HL-60 (cell line): ENCODE data around the gene XNDC1N.

Source experiments
- DNase-seq, 2 experiments: peaks; one replicate each; pipeline ENCODE4 v3.0.0-alpha.2; 2010 to 2020; ENCODE audit warnings: low read depth in 1 of 2, low spot score in 1 of 2
- H3K27ac ChIP-seq: fragments of 250-450 bp; sonication (Bioruptor Pico); replicated peaks from 2 replicates; pipeline ENCODE4 v1.5.1; 2020; ENCODE audit warnings: mild to moderate bottlenecking, moderate library complexity
- H3K27me3 ChIP-seq: fragments of 250-450 bp; sonication (Bioruptor Pico); 2 replicates; pipeline ENCODE4 v1.5.1; 2021; ENCODE audit warnings: mild to moderate bottlenecking, moderate library complexity; ENCODE audit not compliant: insufficient read depth, poor library complexity, severe bottlenecking
- H3K4me3 ChIP-seq: replicated peaks from 2 replicates; pipeline ENCODE4 v1.5.1; 2011; ENCODE audit warnings: mild to moderate bottlenecking, control low read depth, low read length; ENCODE audit not compliant: insufficient read depth
- GABPA ChIP-seq: IDR thresholded peaks from 2 replicates; pipeline ENCODE4 v1.6.1; 2012; ENCODE audit warnings: low read depth
- POLR2AphosphoS5 ChIP-seq: IDR thresholded peaks from 2 replicates; pipeline ENCODE4 v1.6.1; 2012; ENCODE audit warnings: low read depth
- SPI1 ChIP-seq: IDR thresholded peaks from 2 replicates; pipeline ENCODE4 v1.6.1; 2012; ENCODE audit warnings: low read depth, mild to moderate bottlenecking, borderline replicate concordance
- TF ChIP-seq, protein P1 (sequence below): IDR thresholded peaks from one replicate; pipeline ENCODE4 v1.5.1; 2011; ENCODE audit warnings: low read length, control low read depth, inconsistent platforms; ENCODE audit not compliant: insufficient read depth
- TF ChIP-seq, protein P2 (sequence below): IDR thresholded peaks from 2 replicates; pipeline ENCODE4 v1.6.1; 2012; ENCODE audit warnings: low read depth; ENCODE audit not compliant: insufficient replicate concordance

Gene XNDC1N

DNA sequence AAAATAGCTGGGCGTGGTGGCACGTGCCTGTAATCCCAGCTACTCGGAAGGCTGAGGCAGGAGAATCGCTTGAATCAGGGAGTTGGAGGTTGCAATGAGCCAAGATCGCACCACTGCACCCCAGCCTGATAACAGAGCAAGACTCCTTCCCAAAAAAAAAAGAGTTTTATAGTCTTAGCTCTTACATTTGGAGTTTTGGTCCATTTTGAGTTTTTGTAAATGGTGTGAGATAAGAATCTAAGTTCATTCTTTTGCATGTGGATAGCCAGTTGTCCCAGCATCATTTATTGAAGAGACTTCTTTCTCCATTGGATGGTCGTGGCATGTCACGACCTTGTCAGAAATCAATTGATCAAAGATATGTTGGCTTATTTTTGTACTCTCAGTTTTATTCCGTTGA, 35.1 kb upstream of the XNDC1N start:
- Histone ChIP-seq H3K27me3 (no peaks in the 10 kb centered on the region), H3K27ac (peak overlapping the region; percentile 73), H3K4me3 (no peak overlapping the region)
- TF ChIP-seq, protein P1, sequence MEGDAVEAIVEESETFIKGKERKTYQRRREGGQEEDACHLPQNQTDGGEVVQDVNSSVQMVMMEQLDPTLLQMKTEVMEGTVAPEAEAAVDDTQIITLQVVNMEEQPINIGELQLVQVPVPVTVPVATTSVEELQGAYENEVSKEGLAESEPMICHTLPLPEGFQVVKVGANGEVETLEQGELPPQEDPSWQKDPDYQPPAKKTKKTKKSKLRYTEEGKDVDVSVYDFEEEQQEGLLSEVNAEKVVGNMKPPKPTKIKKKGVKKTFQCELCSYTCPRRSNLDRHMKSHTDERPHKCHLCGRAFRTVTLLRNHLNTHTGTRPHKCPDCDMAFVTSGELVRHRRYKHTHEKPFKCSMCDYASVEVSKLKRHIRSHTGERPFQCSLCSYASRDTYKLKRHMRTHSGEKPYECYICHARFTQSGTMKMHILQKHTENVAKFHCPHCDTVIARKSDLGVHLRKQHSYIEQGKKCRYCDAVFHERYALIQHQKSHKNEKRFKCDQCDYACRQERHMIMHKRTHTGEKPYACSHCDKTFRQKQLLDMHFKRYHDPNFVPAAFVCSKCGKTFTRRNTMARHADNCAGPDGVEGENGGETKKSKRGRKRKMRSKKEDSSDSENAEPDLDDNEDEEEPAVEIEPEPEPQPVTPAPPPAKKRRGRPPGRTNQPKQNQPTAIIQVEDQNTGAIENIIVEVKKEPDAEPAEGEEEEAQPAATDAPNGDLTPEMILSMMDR: no peak
- TF ChIP-seq POLR2AphosphoS5 (no peak), SPI1 (no peak), GABPA (no peak)
- TF ChIP-seq, protein P2, sequence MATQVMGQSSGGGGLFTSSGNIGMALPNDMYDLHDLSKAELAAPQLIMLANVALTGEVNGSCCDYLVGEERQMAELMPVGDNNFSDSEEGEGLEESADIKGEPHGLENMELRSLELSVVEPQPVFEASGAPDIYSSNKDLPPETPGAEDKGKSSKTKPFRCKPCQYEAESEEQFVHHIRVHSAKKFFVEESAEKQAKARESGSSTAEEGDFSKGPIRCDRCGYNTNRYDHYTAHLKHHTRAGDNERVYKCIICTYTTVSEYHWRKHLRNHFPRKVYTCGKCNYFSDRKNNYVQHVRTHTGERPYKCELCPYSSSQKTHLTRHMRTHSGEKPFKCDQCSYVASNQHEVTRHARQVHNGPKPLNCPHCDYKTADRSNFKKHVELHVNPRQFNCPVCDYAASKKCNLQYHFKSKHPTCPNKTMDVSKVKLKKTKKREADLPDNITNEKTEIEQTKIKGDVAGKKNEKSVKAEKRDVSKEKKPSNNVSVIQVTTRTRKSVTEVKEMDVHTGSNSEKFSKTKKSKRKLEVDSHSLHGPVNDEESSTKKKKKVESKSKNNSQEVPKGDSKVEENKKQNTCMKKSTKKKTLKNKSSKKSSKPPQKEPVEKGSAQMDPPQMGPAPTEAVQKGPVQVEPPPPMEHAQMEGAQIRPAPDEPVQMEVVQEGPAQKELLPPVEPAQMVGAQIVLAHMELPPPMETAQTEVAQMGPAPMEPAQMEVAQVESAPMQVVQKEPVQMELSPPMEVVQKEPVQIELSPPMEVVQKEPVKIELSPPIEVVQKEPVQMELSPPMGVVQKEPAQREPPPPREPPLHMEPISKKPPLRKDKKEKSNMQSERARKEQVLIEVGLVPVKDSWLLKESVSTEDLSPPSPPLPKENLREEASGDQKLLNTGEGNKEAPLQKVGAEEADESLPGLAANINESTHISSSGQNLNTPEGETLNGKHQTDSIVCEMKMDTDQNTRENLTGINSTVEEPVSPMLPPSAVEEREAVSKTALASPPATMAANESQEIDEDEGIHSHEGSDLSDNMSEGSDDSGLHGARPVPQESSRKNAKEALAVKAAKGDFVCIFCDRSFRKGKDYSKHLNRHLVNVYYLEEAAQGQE: no peak
- DNase-seq: no peak

DNA sequence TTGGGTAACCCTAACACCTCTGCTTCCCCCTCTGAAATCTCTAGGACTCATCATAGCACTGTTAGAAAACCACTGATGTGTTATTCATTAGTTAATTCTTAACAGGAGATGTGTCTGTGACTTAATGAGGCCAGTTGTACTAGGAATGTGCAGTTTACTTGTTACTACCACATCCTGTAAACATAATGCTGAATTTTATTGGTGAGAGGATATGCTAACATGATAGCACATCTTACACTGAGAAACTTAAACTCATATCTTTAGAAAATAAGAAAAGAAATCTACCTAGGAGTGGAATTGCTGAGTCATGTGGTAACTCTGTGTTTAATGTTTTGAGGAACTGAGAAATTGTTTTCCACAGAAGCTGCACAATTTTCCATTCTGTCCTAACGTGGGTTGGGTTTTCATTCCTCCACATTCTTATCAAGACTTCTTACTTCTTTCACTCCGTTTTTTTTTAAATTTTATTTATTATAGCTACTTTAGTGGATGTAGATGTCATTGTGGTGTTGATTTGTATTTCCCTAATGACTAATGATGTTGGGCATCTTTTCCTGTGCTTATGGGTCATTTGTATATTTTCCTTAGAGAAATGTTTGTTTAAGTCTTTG, 34.1 kb upstream of the XNDC1N start:
- TF ChIP-seq, protein P1: no peak
- peak; percentile 87 for TF ChIP-seq SPI1
- peak in 1 of 2 experiments; percentile 34 for DNase-seq
- H3K4me3 ChIP-seq: no peak overlapping the region
- peak overlapping the region; percentile 73 for H3K27ac ChIP-seq
- H3K27me3 ChIP-seq: no peaks in the 10 kb centered on the region

DNA sequence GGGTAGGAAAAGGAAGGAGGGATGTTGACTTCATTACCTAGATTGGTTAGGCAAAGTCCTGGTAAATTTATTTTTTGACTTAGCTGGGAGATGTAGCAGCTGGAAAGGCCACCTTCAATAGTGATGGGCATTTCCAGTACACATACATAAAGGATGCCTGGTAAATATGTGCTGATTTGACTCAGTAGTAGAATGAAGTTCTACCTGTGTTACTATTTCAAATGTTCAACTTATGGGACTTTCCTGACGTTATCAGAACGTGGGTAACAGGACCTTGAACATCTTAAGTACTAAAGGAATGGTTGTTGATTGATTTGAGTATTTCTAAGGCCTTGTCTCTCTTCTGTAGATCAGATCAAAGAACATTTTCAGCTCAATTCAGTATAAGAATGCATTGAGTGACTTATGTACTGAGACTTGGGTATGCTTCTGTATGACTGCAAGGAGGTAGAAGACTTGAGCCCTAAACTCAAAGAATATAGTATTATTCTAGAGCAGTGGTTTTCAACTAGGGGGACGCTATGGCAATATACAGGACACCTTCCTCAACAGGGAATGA, 27.6 kb upstream of the XNDC1N start:
- no peak overlapping the region for H3K27ac ChIP-seq
- DNase-seq: no peak
- TF ChIP-seq GABPA: no peak
- TF ChIP-seq SPI1: no peak
- H3K4me3 ChIP-seq: no peak overlapping the region
- no peaks in the 10 kb centered on the region for H3K27me3 ChIP-seq

DNA sequence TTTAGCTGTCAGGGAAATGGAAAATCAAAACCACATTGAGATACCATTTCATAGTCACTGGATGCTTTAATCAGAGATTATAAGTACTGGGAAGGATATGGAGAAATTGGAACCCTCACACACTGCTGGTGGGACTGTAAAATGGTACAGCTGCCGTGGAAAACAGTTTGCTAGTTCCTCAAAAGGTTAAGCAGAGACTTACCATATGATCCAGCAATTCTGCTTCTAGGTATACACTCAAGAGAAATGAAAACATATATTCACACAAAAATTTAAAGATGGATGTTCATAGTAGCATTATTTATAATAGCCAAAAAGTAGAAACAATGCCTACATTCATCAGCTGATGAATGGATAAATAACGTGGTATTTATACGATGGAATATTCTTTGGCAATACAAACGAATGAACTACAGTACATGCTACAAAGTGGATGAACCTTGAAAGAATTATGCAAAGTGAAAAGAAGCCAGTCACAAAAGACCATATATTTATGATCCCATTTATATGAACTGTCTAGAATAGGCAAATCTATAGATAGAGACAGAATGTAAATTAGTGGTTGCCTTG, 23.4 kb upstream of the XNDC1N start:
- no peak for TF ChIP-seq GABPA
- TF ChIP-seq POLR2AphosphoS5: no peak
- TF ChIP-seq, protein P1: no peak
- Histone ChIP-seq H3K27me3 (no peaks in the 10 kb centered on the region), H3K4me3 (no peak overlapping the region), H3K27ac (no peak overlapping the region)
- no peak for DNase-seq

DNA sequence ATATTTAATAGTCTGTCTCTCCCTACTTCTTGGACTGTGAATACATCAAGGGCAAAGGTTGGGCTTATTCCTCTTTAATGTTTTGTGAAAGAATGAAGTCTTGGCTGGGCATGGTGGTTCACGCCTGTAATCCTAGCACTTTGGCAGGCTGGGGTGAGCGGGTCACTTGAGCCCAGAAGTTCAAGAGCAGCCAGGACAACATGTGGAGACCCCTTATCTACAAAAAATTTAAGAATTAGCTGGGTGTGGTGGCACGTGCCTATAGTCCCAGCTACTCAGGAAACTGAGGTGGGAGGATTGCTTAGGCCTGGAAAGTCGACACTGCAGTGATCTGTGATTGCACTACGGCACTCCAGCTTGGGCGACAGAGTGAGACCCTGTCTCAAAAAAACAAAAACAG, 20.6 kb upstream of the XNDC1N start:
- no peak overlapping the region for H3K27ac ChIP-seq
- DNase-seq: no peak
- no peaks in the 10 kb centered on the region for H3K27me3 ChIP-seq
- TF ChIP-seq SPI1: no peak
- TF ChIP-seq, protein P1: no peak
- TF ChIP-seq, protein P2: no peak
- no peak for TF ChIP-seq GABPA
- no peak for TF ChIP-seq POLR2AphosphoS5
- H3K4me3 ChIP-seq: no peak overlapping the region
